ENCODE results near the gene CA5B.
"Not testable (repeated sequence)": the region's sequence is repeated elsewhere in the genome, so short reads cannot be mapped to it uniquely, and the experiment has no call there.

The CA5B gene

GRCh38 chrX:15737959-15738902, at the start of gene CA5B:
TSS of gene CA5B (plus strand) at chrX:15738270. CDS start at chrX:15750024, 11,754 bp downstream.
- peak within 1 kb of the TSS; percentile 56 for H3K4me3 ChIP-seq (ENCODE audit: low read depth, low read length)
- TF ChIP-seq CTCF (IDR thresholded peaks at IDR 0.05; ENCODE audit: borderline replicate concordance, insufficient read depth, low read depth, low read length) = no peak

GRCh38 chrX:15694941-15695451, 43.1 kb upstream of the CA5B start:
- no peak for TF ChIP-seq CTCF (IDR thresholded peaks at IDR 0.05; ENCODE audit: borderline replicate concordance, insufficient read depth, low read depth, low read length)
- H3K4me3 ChIP-seq (ENCODE audit: low read depth, low read length) = no peak overlapping the region

GRCh38 chrX:15696516-15696915, 41.6 kb upstream of the CA5B start:
- TF ChIP-seq CTCF (IDR thresholded peaks at IDR 0.05; ENCODE audit: borderline replicate concordance, insufficient read depth, low read depth, low read length) = no peak
- no peak overlapping the region for H3K4me3 ChIP-seq (ENCODE audit: low read depth, low read length)

GRCh38 chrX:15702488-15703371, 35.3 kb upstream of the CA5B start:
- H3K4me3 ChIP-seq (ENCODE audit: low read depth, low read length) = no peak overlapping the region
- no peak for TF ChIP-seq CTCF (IDR thresholded peaks at IDR 0.05; ENCODE audit: borderline replicate concordance, insufficient read depth, low read depth, low read length)

- not testable (repeated sequence) for H3K4me3 ChIP-seq (ENCODE audit: low read depth, low read length)
These were observed 34.3 kb upstream of the CA5B start for GRCh38 chrX:15703809-15704208.

GRCh38 chrX:15704273-15704672, 33.8 kb upstream of the CA5B start:
- H3K4me3 ChIP-seq (ENCODE audit: low read depth, low read length) = not testable (repeated sequence)

- no peak overlapping the region for H3K4me3 ChIP-seq (ENCODE audit: low read depth, low read length)
- TF ChIP-seq CTCF (IDR thresholded peaks at IDR 0.05; ENCODE audit: borderline replicate concordance, insufficient read depth, low read depth, low read length) = no peak
These were observed 23.5 kb upstream of the CA5B start for GRCh38 chrX:15714529-15714928.
